H1 (cell line): ENCODE measurements around the gene ZNF263. TPM values are rescaled to one million over a fixed set of nuclear protein-coding genes. Genes with fewer than 3 reads are reported as not detected.

Source experiments
- CTCF ChIA-PET: fragments of 300-600 bp; sonication (Branson Sonifier 250); formaldehyde crosslinking; loops from one replicate; lab custom pipeline; 2021; ENCODE audit not compliant: partially characterized antibody; lab: Charles Lee
- POLR2A ChIA-PET: fragments of 300-600 bp; sonication (Branson Sonifier 250); formaldehyde crosslinking; loops from one replicate; lab custom pipeline; 2021; ENCODE audit warnings: inconsistent platforms; ENCODE audit not compliant: partially characterized antibody; lab: Charles Lee
- DNase-seq, 2 experiments: peaks; one replicate each; pipeline versions ENCODE4 v3.0.0 to v3.0.0-alpha.2; 2010 to 2022; ENCODE audit warnings: low spot score in 2 of 2, low read depth in 1 of 2, mixed read lengths in 1 of 2
- FAIRE-seq: peaks from 2 replicates; lab custom pipeline; 2011; peaks lifted over from hg19 to GRCh38; lab: Jason Lieb, UNC
- H2AFZ ChIP-seq: 2 replicates; pipeline ENCODE4 v1.8.1; 2012; ENCODE audit warnings: low read length, inconsistent platforms
- H2AK5ac ChIP-seq: 2 replicates; pipeline ENCODE4 v1.6.1; 2013; ENCODE audit warnings: low read depth, low read length
- H2BK120ac ChIP-seq: replicated peaks from 2 replicates; pipeline ENCODE3; 2013; ENCODE audit warnings: low read depth, low read length, inconsistent platforms
- H2BK12ac ChIP-seq: 2 replicates; pipeline ENCODE4 v1.6.1; 2013; ENCODE audit warnings: low read depth, low read length
- H2BK15ac ChIP-seq: 2 replicates; pipeline ENCODE4 v1.6.1; 2013; ENCODE audit warnings: low read length
- H2BK20ac ChIP-seq: 2 replicates; pipeline ENCODE4 v1.6.1; 2013; ENCODE audit warnings: low read length
- H2BK5ac ChIP-seq: 2 replicates; pipeline ENCODE4 v1.6.1; 2013; ENCODE audit warnings: low read depth, low read length
- H3K14ac ChIP-seq: 2 replicates; pipeline ENCODE4 v1.6.1; 2013; ENCODE audit warnings: inconsistent platforms; ENCODE audit not compliant: insufficient read length
- H3K18ac ChIP-seq: 2 replicates; pipeline ENCODE4 v1.6.1; 2013; ENCODE audit warnings: low read length; ENCODE audit errors: extremely low read depth
- H3K23ac ChIP-seq: 2 replicates; pipeline ENCODE4 v1.6.1; 2013; ENCODE audit warnings: inconsistent platforms; ENCODE audit not compliant: insufficient read length
- H3K23me2 ChIP-seq: 2 replicates; pipeline ENCODE4 v1.6.1; 2013; ENCODE audit warnings: low read depth, low read length
- H3K27ac ChIP-seq: 2 replicates; pipeline ENCODE4 v1.6.1; 2011; ENCODE audit warnings: low read depth, low read length, inconsistent platforms
- H3K27me3 ChIP-seq, 4 experiments: replicated peaks in 1 of 4; 1 replicate in 1 of 4; 2 replicates in 3 of 4; pipeline versions ENCODE4 v1.6.1 to v1.8.1; 2011 to 2013; ENCODE audit warnings: low read length in 3 of 4, mild to moderate bottlenecking in 3 of 4, inconsistent platforms in 2 of 4, mixed read lengths in 2 of 4, moderate library complexity in 1 of 4; ENCODE audit not compliant: control insufficient read depth in 3 of 4, insufficient read depth in 3 of 4; ENCODE audit errors: extremely low read depth in 1 of 4
- H3K36me3 ChIP-seq, 4 experiments: 2 replicates each; pipeline versions ENCODE4 v1.6.1 to v1.8.1; 2011 to 2013; ENCODE audit warnings: mild to moderate bottlenecking in 4 of 4, low read length in 3 of 4, moderate library complexity in 2 of 4, control low read depth in 1 of 4, inconsistent platforms in 1 of 4; ENCODE audit not compliant: insufficient read depth in 4 of 4, control insufficient read depth in 2 of 4
- H3K4ac ChIP-seq: replicated peaks from 2 replicates; pipeline ENCODE3; 2013; ENCODE audit warnings: low read length, low read depth, mixed read lengths, inconsistent platforms; ENCODE audit not compliant: insufficient read length
- H3K4me1 ChIP-seq, 4 experiments: replicated peaks in 1 of 4; 1 replicate in 1 of 4; 2 replicates in 3 of 4; pipeline versions ENCODE4 v1.6.1 to v1.8.1; 2011 to 2013; ENCODE audit warnings: low read length in 3 of 4, inconsistent platforms in 2 of 4, mixed read lengths in 1 of 4; ENCODE audit not compliant: insufficient read depth in 4 of 4, control insufficient read depth in 3 of 4
- H3K4me2 ChIP-seq, 2 experiments: 2 replicates each; pipeline versions ENCODE4 v1.6.1 to v1.8.1; 2011 to 2013; ENCODE audit warnings: low read depth in 2 of 2, low read length in 2 of 2, control low read depth in 1 of 2, inconsistent platforms in 1 of 2, mild to moderate bottlenecking in 1 of 2; ENCODE audit not compliant: insufficient read depth in 1 of 2
- H3K4me3 ChIP-seq, 4 experiments: fragments of 200-600, 300-600 bp in 1 of 4; sonication (generic), shearing (Covaris generic), sonication (Bioruptor Twin) in 1 of 4; 2 replicates each; pipeline versions ENCODE4 v1.5.1 to v1.8.1; 2011 to 2016; ENCODE audit warnings: low read length in 4 of 4, low read depth in 3 of 4, control low read depth in 2 of 4, inconsistent platforms in 2 of 4, mild to moderate bottlenecking in 2 of 4, mixed read lengths in 1 of 4, moderate library complexity in 1 of 4; ENCODE audit not compliant: insufficient read depth in 2 of 4; ENCODE audit errors: extremely low read depth in 1 of 4
- H3K56ac ChIP-seq: replicated peaks from 2 replicates; pipeline ENCODE3; 2013; ENCODE audit warnings: low read depth, mild to moderate bottlenecking, mixed read lengths, low read length, inconsistent platforms; ENCODE audit not compliant: insufficient read length
- H3K79me1 ChIP-seq: 2 replicates; pipeline ENCODE4 v1.6.1; 2013; ENCODE audit warnings: low read depth, low read length, control low read depth
- H3K79me2 ChIP-seq, 2 experiments: 2 replicates each; pipeline versions ENCODE4 v1.6.1 to v1.8.1; 2012 to 2013; ENCODE audit warnings: low read length in 2 of 2, mild to moderate bottlenecking in 2 of 2, inconsistent platforms in 1 of 2; ENCODE audit not compliant: insufficient read depth in 2 of 2, control insufficient read depth in 1 of 2
- H3K9ac ChIP-seq, 4 experiments: replicated peaks in 1 of 4; 1 replicate in 1 of 4; 2 replicates in 3 of 4; pipeline versions ENCODE4 v1.6.1 to v1.8.1; 2011 to 2013; ENCODE audit warnings: low read depth in 3 of 4, low read length in 3 of 4, control low read depth in 2 of 4, mild to moderate bottlenecking in 2 of 4, moderate library complexity in 2 of 4, inconsistent platforms in 1 of 4; ENCODE audit errors: extremely low read depth in 1 of 4
- H3K9me3 ChIP-seq, 2 experiments: 2 replicates each; pipeline versions ENCODE4 v1.6.1 to v1.8.1; 2012 to 2013; ENCODE audit warnings: mild to moderate bottlenecking in 2 of 2, moderate library complexity in 2 of 2, control low read depth in 1 of 2, inconsistent platforms in 1 of 2, low read depth in 1 of 2, low read length in 1 of 2, mixed read lengths in 1 of 2; ENCODE audit not compliant: insufficient read depth in 2 of 2
- H4K20me1 ChIP-seq, 2 experiments: replicated peaks in 1 of 2; 2 replicates each; pipeline versions ENCODE3 to v1.8.1; 2011 to 2013; ENCODE audit warnings: inconsistent platforms in 2 of 2, low read length in 2 of 2, mild to moderate bottlenecking in 1 of 2; ENCODE audit not compliant: insufficient read depth in 2 of 2, control insufficient read depth in 1 of 2
- H4K5ac ChIP-seq: 2 replicates; pipeline ENCODE4 v1.6.1; 2013; ENCODE audit warnings: low read length, low read depth, mixed read lengths, inconsistent platforms; ENCODE audit not compliant: insufficient read length
- H4K8ac ChIP-seq: 2 replicates; pipeline ENCODE4 v1.8.0; 2013; ENCODE audit warnings: mild to moderate bottlenecking, moderate library complexity, low read length, inconsistent platforms; ENCODE audit not compliant: insufficient read depth; ENCODE audit errors: extremely low read depth
- H4K91ac ChIP-seq: replicated peaks from 2 replicates; pipeline ENCODE3; 2013; ENCODE audit warnings: low read length, mixed read lengths, inconsistent platforms; ENCODE audit not compliant: insufficient read length
- ASH2L ChIP-seq: fragments of 200-600, 300-600 bp; sonication (generic); IDR thresholded peaks from one replicate; pipeline ENCODE4 v1.7.1; 2017; ENCODE audit warnings: low read length
- ATF3 ChIP-seq: IDR thresholded peaks from 2 replicates; pipeline ENCODE4 v1.6.1; 2011; ENCODE audit warnings: low read depth, mild to moderate bottlenecking, low read length; ENCODE audit not compliant: insufficient read depth
- KDM1A ChIP-seq: fragments of 200-600, 300-600 bp; sonication (generic); IDR thresholded peaks from 2 replicates; pipeline ENCODE4 v1.7.1; 2016; ENCODE audit warnings: mild to moderate bottlenecking, low read length, borderline replicate concordance
- KDM4A ChIP-seq: IDR thresholded peaks from one replicate; pipeline ENCODE4 v1.7.1; 2012; ENCODE audit warnings: low read depth, mild to moderate bottlenecking, moderate library complexity, low read length, inconsistent platforms; ENCODE audit not compliant: severe bottlenecking
- KDM5A ChIP-seq: fragments of 200-600 bp; IDR thresholded peaks from 2 replicates; pipeline ENCODE4 v1.7.1; 2012; ENCODE audit warnings: mild to moderate bottlenecking, low read length, inconsistent platforms, mixed read lengths
- RNF2 ChIP-seq: fragments of 200-900, 300-1000 bp; sonication (generic); IDR thresholded peaks from 2 replicates; pipeline ENCODE4 v1.7.1; 2016; ENCODE audit warnings: borderline replicate concordance, low read depth, mild to moderate bottlenecking, antibody characterized with exemption, low read length; ENCODE audit not compliant: poor library complexity, severe bottlenecking; ENCODE audit errors: missing control alignments
- SAP30 ChIP-seq: fragments of 300-600 bp; sonication (generic); IDR thresholded peaks from 2 replicates; pipeline ENCODE4 v1.7.1; 2012; ENCODE audit warnings: low read length, moderate library complexity, mild to moderate bottlenecking, inconsistent platforms; ENCODE audit not compliant: insufficient read depth, insufficient replicate concordance
- TBP ChIP-seq: IDR thresholded peaks from 2 replicates; pipeline ENCODE4 v1.6.1; 2011; ENCODE audit warnings: low read depth, low read length, improper control_type of control experiment
- TCF12 ChIP-seq: IDR thresholded peaks from 2 replicates; pipeline ENCODE4 v1.6.1; 2011; ENCODE audit warnings: low read depth, mild to moderate bottlenecking, low read length
- WGBS, 2 experiments: shearing (Covaris generic) in 1 of 2; methylation state at CpG; one replicate each; pipeline versions ENCODE4 v1.1.6 to v1.1.7; 2013 to 2015; ENCODE audit warnings: low lambda C conversion rate in 2 of 2, mixed read lengths in 2 of 2, inconsistent platforms in 1 of 2, low coverage in 1 of 2, missing lambda C conversion rate in 1 of 2; ENCODE audit not compliant: insufficient replicate concordance in 2 of 2, insufficient coverage in 1 of 2, insufficient read length in 1 of 2; ENCODE audit errors: extremely low coverage in 1 of 2, missing lambda C conversion rate in 1 of 2; 5-methylcytosine and 5-hydroxymethylcytosine counted together
- polyA plus RNA-seq, 7 experiments: library from polyadenylated mRNA; depleted of rRNA in 3 of 7; stranded (reverse) in 5 of 7; unstranded in 2 of 7; fragments of >200 nt in 5 of 7; fragments of 200-250 nt in 2 of 7; gene quantifications; 1 replicate in 5 of 7; 2 replicates in 1 of 7; 4 replicates in 1 of 7; pipeline versions ENCODE4 v1.2.1 to v1.2.3, GENCODE V29; 2011 to 2013; ENCODE audit warnings: missing spikeins in 2 of 7, mixed read lengths in 2 of 7
- total RNA-seq: library from RNA; stranded (reverse); fragmentation: NEBNext Ultra II Directional; extraction: Animal tissue kit (Norgen Biotek cat#: 25700); gene quantifications from 2 replicates; pipeline ENCODE4 v1.2.1, GENCODE V29; 2021

The ZNF263 gene
- total and polyA plus RNA-seq, 2 of the 8 experiments (the other 6 are each of a cell fraction or from before 2014, with no cell fraction given), result 9.2 to 26.7 TPM

GRCh38 chr16:3256146-3256865 is 27.0 kb upstream of the ZNF263 start, which contains the start of gene MEFV:
Gene MEFV, minus strand, starts transcription at chr16:3256633. Its CDS starts 46 bp downstream, at chr16:3256587.
- Histone ChIP-seq H3K56ac (no peak within 1 kb of the TSS), H3K4me2 (no peak within 1 kb of the TSS), H4K5ac (no peak within 1 kb of the TSS), H3K79me1 (no peaks in the 10 kb centered on the region), H3K36me3 (no peaks in the 10 kb centered on the region), H3K4me1 (no peaks in the 10 kb centered on the region), H4K91ac (no peak within 1 kb of the TSS), H3K18ac (no peak within 1 kb of the TSS), H3K9me3 (peaks cover 18 to 32% of the 10 kb centered on the region in 2 experiments; a peak in 3 of 4 replicates), H4K8ac (no peak within 1 kb of the TSS), H2BK5ac (no peak within 1 kb of the TSS), H3K23ac (no peak within 1 kb of the TSS), H3K79me2 (no peaks in the 10 kb centered on the region), H2BK15ac (no peak within 1 kb of the TSS), H4K20me1 (no peaks in the 10 kb centered on the region), H3K27me3 (no peaks in the 10 kb centered on the region), H2AK5ac (no peak within 1 kb of the TSS), H3K14ac (no peak within 1 kb of the TSS), H3K9ac (no peak within 1 kb of the TSS), H3K4ac (no peak within 1 kb of the TSS), H2BK20ac (no peak within 1 kb of the TSS), H3K27ac (no peak within 1 kb of the TSS), H2BK12ac (no peak within 1 kb of the TSS), H2BK120ac (no peak within 1 kb of the TSS), H3K4me3 (no peak within 1 kb of the TSS), H3K23me2 (no peaks in the 10 kb centered on the region), H2AFZ (no peak within 1 kb of the TSS)
- 74% methylated on average over 11 of the region's 14 CpGs; no CpG with 5 or more reads in 1 of the 2 experiments for WGBS, 2 experiments
- FAIRE-seq, result no peak
- no peak for DNase-seq
- CTCF ChIA-PET, result interaction anchor here (1.0 to 1.5 kb wide), 2 partner anchors 11 to 127 kb away, joined by 3 to 6 read pairs; no protein-coding TSS in a partner anchor
- TF ChIP-seq ATF3, result no peak
- no peak for TF ChIP-seq TBP
- no peak for TF ChIP-seq ASH2L
- no peak for TF ChIP-seq KDM4A
- TF ChIP-seq KDM1A, result no peak
- no peak for TF ChIP-seq KDM5A
- TF ChIP-seq RNF2, result no peak
- TF ChIP-seq TCF12, result no peak
- TF ChIP-seq SAP30, result no peak
- POLR2A ChIA-PET, result interaction anchor here (0.6 kb wide), 1 partner anchor 144 kb away, joined by 3 read pairs; no protein-coding TSS in a partner anchor
